CD8-positive, alpha-beta memory T cell (primary cell): Measurements from ENCODE around the gene ANO6. TPM values are rescaled to one million over a fixed set of nuclear protein-coding genes. Genes with fewer than 3 reads are reported as not detected.

Experiments
- CTCF ChIA-PET: fragments of 350-600 bp; sonication (Branson Sonifier 250); formaldehyde crosslinking; loops from one replicate; lab custom pipeline; 2021; ENCODE audit warnings: antibody characterized with exemption; lab: Charles Lee
- POLR2A ChIA-PET: fragments of 350-600 bp; sonication (Branson Sonifier 250); formaldehyde crosslinking; loops from one replicate; lab custom pipeline; 2021; ENCODE audit warnings: antibody characterized with exemption; lab: Charles Lee
- DNase-seq, 5 donors: peaks; one replicate each; pipeline versions ENCODE4 v3.0.0 to v3.0.0-alpha.2; 2020 to 2022; ENCODE audit warnings: mixed read lengths in 1 of 5
- H3K27ac ChIP-seq: one replicate; pipeline ENCODE4 v1.7.0; 2013; ENCODE audit warnings: low read depth, mild to moderate bottlenecking, low read length, moderate library complexity
- H3K27me3 ChIP-seq: 2 replicates; pipeline ENCODE4 v1.7.0; 2013; ENCODE audit warnings: low read length, mild to moderate bottlenecking; ENCODE audit not compliant: insufficient read depth, poor library complexity, severe bottlenecking
- H3K36me3 ChIP-seq: 2 replicates; pipeline ENCODE4 v1.7.0; 2013; ENCODE audit warnings: mild to moderate bottlenecking, low read length, moderate library complexity; ENCODE audit not compliant: insufficient read depth
- H3K4me1 ChIP-seq: 2 replicates; pipeline ENCODE4 v1.7.0; 2013; ENCODE audit warnings: mild to moderate bottlenecking, low read length, moderate library complexity; ENCODE audit not compliant: insufficient read depth
- H3K4me3 ChIP-seq: 2 replicates; pipeline ENCODE4 v1.7.0; 2013; ENCODE audit warnings: mild to moderate bottlenecking, low read length
- H3K9me3 ChIP-seq: 2 replicates; pipeline ENCODE4 v1.7.0; 2013; ENCODE audit warnings: mild to moderate bottlenecking, low read length
- H3K27ac Mint-ChIP-seq, 8 donors: one replicate each; pipeline ENCODE4 v1.8.0; 2020 to 2021; ENCODE audit warnings: mixed read lengths in 8 of 8, mild to moderate bottlenecking in 6 of 8, inconsistent platforms in 3 of 8, moderate library complexity in 3 of 8
- H3K27me3 Mint-ChIP-seq, 2 donors: one replicate each; pipeline ENCODE4 v1.8.0; 2020 to 2021; ENCODE audit warnings: mixed read lengths in 2 of 2, mild to moderate bottlenecking in 1 of 2, moderate library complexity in 1 of 2
- H3K36me3 Mint-ChIP-seq, 3 donors: one replicate each; pipeline ENCODE4 v1.8.0; 2020 to 2021; ENCODE audit warnings: mixed read lengths in 3 of 3, inconsistent platforms in 1 of 3, mild to moderate bottlenecking in 1 of 3
- H3K4me1 Mint-ChIP-seq, 3 donors: one replicate each; pipeline ENCODE4 v1.8.0; 2020 to 2021; ENCODE audit warnings: mixed read lengths in 3 of 3, inconsistent platforms in 1 of 3, mild to moderate bottlenecking in 1 of 3
- H3K4me3 Mint-ChIP-seq, 7 donors: one replicate each; pipeline ENCODE4 v1.8.0; 2020 to 2021; ENCODE audit warnings: mixed read lengths in 7 of 7, mild to moderate bottlenecking in 6 of 7, moderate library complexity in 4 of 7, inconsistent platforms in 2 of 7
- H3K9me3 Mint-ChIP-seq, 5 donors: one replicate each; pipeline ENCODE4 v1.8.0; 2020 to 2022; ENCODE audit warnings: mixed read lengths in 5 of 5, mild to moderate bottlenecking in 3 of 5, moderate library complexity in 2 of 5, inconsistent platforms in 1 of 5
- polyA plus RNA-seq: library from polyadenylated mRNA; unstranded; fragments of 300-500 nt; fragmentation: Illumina TruSeq; gene quantifications from one replicate; pipeline ENCODE4 v1.2.3, GENCODE V29; 2021
- total RNA-seq, 2 experiments: library from RNA; stranded (reverse); gene quantifications; one replicate each; pipeline ENCODE4 v1.2.3, GENCODE V29; 2021

The ANO6 gene
- total and polyA plus RNA-seq, 3 experiments from 2014 or later: 19.7 to 26.1 (median 20.0) TPM

DNA sequence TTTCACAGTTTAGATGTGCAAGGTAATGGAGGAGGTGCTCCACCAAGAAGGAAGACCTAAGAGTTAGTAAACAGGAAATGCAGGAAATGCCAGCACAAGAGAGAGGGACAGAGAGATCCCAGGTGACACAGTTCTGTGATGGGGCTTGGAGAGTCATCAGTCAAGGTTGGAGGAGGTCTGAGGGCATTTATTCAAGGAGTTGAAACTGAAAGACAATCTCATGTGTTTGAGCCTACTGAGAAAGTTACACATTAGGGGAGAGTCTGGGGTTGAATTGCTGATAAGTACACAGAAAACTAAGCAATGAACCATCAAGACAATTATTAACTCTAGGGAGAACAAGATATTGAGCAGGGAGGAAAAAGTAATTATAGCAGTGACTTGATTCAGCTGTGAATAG is 138.5 kb downstream of the ANO6 start:
- DNase-seq: no peak
- Mint-ChIP-seq H3K27ac (peak overlapping the region in 7 of 8 donors; percentile 28 to 49 (median 43)), H3K4me3 (no peak overlapping the region), H3K9me3 (no peaks in the 10 kb centered on the region), H3K27me3 (no peaks in the 10 kb centered on the region), H3K36me3 (peaks cover 26 to 69% (median 51%) of the 10 kb centered on the region in 3 donors), H3K4me1 (peaks cover 8 to 17% (median 11%) of the 10 kb centered on the region in 3 donors)
- CTCF ChIA-PET: no interaction called here
- H3K27me3 ChIP-seq: no peaks in the 10 kb centered on the region
- POLR2A ChIA-PET: no interaction called here
- no peak overlapping the region for H3K27ac ChIP-seq
- no peaks in the 10 kb centered on the region for H3K36me3 ChIP-seq
- no peaks in the 10 kb centered on the region for H3K4me1 ChIP-seq
- H3K9me3 ChIP-seq: no peaks in the 10 kb centered on the region
- H3K4me3 ChIP-seq: no peak overlapping the region

DNA sequence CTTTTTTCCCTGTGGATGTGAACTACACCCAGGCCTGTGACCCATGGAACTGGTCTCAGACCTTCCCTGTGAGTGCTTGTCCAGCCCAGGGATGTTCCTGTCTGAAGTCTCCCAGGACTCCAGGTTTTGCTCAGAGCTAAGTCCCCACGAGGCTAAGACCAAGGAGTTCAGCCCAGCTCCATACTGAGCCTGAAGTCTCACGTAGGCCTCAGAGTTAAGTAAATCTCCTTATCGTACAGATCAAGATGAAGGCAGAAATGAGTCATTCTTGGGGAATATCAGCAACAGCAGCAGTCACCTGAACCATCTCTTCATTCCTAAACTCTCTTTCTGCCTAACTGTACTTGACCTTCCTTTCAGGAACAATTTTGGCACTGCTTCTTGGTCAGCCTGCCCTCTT is 139.8 kb downstream of the ANO6 start:
- CTCF ChIA-PET: no interaction called here
- POLR2A ChIA-PET: no interaction called here
- H3K27ac Mint-ChIP-seq: peak overlapping the region in 4 of 8 donors; percentile 23 to 82 (median 52)

DNA sequence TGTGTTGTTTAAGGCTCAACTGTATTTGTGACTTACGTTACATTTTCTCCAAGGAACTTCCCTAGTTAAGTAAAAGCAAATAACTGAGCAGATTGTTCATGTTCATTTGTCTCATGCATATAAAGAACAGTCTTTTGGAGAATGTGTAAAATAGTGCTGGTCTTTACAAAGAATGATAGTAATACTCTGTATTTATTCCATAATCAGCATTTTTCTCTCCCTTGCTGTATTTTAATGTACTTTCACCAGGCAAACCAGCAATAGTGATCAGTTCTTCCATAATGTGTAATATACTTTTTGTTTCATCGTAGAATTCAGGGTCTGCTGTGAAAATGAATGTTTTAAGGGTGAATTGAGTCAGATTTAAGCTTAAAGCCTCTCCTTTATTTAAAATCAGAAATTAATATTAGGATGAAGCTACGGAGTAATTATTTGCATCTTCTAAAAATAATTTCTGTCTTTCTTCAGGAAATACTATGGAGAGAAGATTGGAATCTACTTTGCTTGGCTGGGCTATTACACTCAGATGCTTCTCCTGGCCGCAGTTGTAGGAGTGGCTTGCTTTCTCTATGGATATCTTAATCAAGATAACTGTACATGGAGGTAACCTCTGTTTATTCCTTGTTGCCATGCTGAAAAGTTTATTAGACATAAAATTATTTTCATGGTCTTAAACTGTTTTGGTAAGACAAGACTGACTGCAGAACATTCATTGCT is 141.1 kb downstream of the ANO6 start:
- Mint-ChIP-seq H3K36me3 (peaks cover 33 to 65% (median 47%) of the 10 kb centered on the region in 3 donors), H3K4me3 (no peak overlapping the region), H3K27me3 (no peaks in the 10 kb centered on the region), H3K4me1 (peaks cover 8 to 17% (median 11%) of the 10 kb centered on the region in 3 donors), H3K27ac (peak overlapping the region in 2 of 8 donors; percentile 2 to 32), H3K9me3 (peaks cover 5 to 7% (median 6%) of the 10 kb centered on the region in 5 donors)
- Histone ChIP-seq H3K27ac (no peak overlapping the region), H3K4me1 (no peaks in the 10 kb centered on the region), H3K27me3 (no peaks in the 10 kb centered on the region), H3K36me3 (no peaks in the 10 kb centered on the region), H3K9me3 (no peaks in the 10 kb centered on the region), H3K4me3 (no peak overlapping the region)
- ChIA-PET CTCF (no interaction called here), POLR2A (no interaction called here)
- DNase-seq: no peak

More for the DNA sequence above, 139.8 kb downstream of the ANO6 start:
- peaks cover 8 to 17% (median 11%) of the 10 kb centered on the region in 3 donors for H3K4me1 Mint-ChIP-seq
- no peaks in the 10 kb centered on the region for H3K9me3 ChIP-seq
- H3K4me1 ChIP-seq: no peaks in the 10 kb centered on the region
- no peaks in the 10 kb centered on the region for H3K27me3 ChIP-seq
- no peaks in the 10 kb centered on the region for H3K27me3 Mint-ChIP-seq
- H3K27ac ChIP-seq: no peak overlapping the region
- H3K4me3 ChIP-seq: no peak overlapping the region
- peaks cover 35 to 68% (median 49%) of the 10 kb centered on the region in 3 donors for H3K36me3 Mint-ChIP-seq
- H3K4me3 Mint-ChIP-seq: no peak overlapping the region
- DNase-seq: no peak
- no peaks in the 10 kb centered on the region for H3K9me3 Mint-ChIP-seq
- no peaks in the 10 kb centered on the region for H3K36me3 ChIP-seq

DNA sequence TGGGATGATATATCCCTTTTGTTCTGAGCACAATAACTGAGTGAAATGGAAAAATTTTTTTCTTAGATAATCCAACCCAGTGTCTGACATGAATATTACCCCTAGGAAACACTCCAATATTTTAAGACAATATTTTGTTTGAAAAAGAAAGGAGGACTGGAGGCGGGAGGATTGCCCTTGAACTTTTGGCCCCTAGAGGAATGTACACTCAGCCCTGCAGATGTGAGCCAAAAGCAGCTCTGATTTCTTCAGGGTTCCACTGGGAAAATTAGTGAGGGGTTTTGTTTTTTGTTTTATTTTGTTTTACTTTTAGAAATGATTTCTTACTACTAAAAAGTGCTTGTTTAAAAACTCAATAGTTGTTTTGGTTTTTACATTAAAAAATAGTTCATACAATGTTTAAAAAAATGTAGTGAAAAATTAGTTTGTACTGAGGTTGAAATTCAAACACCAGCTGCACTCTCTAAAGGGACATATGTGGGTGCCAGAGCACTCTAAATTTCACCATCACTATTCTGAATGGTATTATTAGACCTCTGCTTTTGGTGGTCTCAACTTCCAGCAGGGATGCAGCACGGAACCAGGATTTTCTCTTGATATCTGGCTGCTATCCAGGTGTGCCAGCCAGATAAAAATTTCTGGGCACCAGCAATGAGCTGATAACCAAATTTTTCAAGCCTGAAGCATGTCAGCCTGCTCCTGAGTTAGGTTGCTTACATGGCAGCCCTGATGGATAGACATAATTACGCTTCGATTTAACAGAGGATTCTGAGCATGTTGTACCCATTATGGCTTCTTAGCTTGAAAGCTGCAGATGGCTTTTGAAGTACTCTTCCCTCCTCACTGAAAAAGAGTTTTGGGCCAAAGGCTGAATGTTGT is 141.9 kb downstream of the ANO6 start:
- CTCF ChIA-PET: no interaction called here
- Histone ChIP-seq H3K27ac (no peak overlapping the region), H3K9me3 (no peaks in the 10 kb centered on the region), H3K4me3 (no peak overlapping the region), H3K4me1 (no peaks in the 10 kb centered on the region), H3K36me3 (no peaks in the 10 kb centered on the region), H3K27me3 (no peaks in the 10 kb centered on the region)
- no peak overlapping the region for H3K4me3 Mint-ChIP-seq
- peaks cover 38 to 64% (median 45%) of the 10 kb centered on the region in 3 donors for H3K36me3 Mint-ChIP-seq
- POLR2A ChIA-PET: interaction anchor here (0.7 kb wide), 1 partner anchor 42 kb away, joined by 3 read pairs; no protein-coding TSS in a partner anchor
- no peak for DNase-seq
- peaks cover 11 to 14% (median 12%) of the 10 kb centered on the region in 5 donors for H3K9me3 Mint-ChIP-seq
- H3K4me1 Mint-ChIP-seq: peaks cover 8 to 15% (median 11%) of the 10 kb centered on the region in 3 donors
- no peak overlapping the region for H3K27ac Mint-ChIP-seq
- H3K27me3 Mint-ChIP-seq: no peaks in the 10 kb centered on the region

DNA sequence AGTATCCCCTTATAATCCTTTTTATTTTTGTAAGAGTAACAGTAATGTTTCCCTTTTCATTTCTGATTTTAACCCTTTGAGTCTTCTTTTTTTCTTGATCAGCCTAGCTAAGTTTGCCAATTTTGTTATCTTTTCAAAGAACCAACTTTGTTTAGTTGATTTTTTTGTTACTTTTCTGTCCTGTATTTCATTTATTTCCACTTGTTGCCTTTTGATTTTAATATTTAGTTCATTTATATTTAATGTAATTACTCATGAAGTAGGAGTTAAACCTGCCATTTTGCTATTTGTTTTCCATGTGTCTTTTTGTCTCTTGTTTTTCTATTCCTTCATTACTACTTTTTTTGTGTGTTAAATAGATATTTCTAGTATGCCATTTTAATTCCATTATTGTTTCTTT is 146.4 kb downstream of the ANO6 start:
- Mint-ChIP-seq H3K9me3 (peaks cover 23 to 39% (median 34%) of the 10 kb centered on the region in 5 donors), H3K4me1 (no peaks in the 10 kb centered on the region), H3K36me3 (peaks cover 49 to 75% (median 68%) of the 10 kb centered on the region in 3 donors), H3K27ac (no peak overlapping the region), H3K4me3 (no peak overlapping the region), H3K27me3 (no peaks in the 10 kb centered on the region)
- Histone ChIP-seq H3K4me1 (no peaks in the 10 kb centered on the region), H3K27ac (no peak overlapping the region), H3K9me3 (peaks cover 9% of the 10 kb centered on the region), H3K36me3 (no peaks in the 10 kb centered on the region), H3K27me3 (no peaks in the 10 kb centered on the region), H3K4me3 (no peak overlapping the region)
- ChIA-PET POLR2A (no interaction called here), CTCF (no interaction called here)
- no peak for DNase-seq

DNA sequence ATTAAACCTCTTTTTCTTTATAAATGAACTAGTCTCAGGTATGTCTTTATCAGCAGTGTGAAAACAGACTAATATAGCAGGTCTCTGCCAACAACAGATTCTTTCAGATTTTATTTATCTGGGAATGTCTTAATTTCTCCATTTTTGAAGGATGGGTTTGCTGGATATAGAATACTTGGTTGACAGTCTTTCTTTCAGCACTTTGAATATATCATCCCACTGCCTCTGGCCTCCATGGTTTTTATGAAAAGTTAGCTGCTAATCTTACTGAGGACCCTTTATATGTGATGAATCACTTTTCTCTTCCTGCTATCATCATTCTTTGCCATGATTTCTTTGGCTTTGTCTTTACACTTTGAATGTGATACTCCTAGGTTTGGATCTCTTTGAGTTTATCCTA is 148.0 kb downstream of the ANO6 start:
- Mint-ChIP-seq H3K27me3 (no peaks in the 10 kb centered on the region), H3K9me3 (peaks cover 23 to 39% (median 34%) of the 10 kb centered on the region in 5 donors), H3K4me1 (no peaks in the 10 kb centered on the region), H3K27ac (peak overlapping the region in 2 of 8 donors; percentile 39 to 40), H3K4me3 (no peak overlapping the region), H3K36me3 (peaks cover 49 to 81% (median 69%) of the 10 kb centered on the region in 3 donors)
- peaks cover 3% of the 10 kb centered on the region for H3K36me3 ChIP-seq
- no peak overlapping the region for H3K27ac ChIP-seq
- no peak overlapping the region for H3K4me3 ChIP-seq
- no peaks in the 10 kb centered on the region for H3K27me3 ChIP-seq
- no peak for DNase-seq
- ChIA-PET CTCF (no interaction called here), POLR2A (no interaction called here)
- peaks cover 9% of the 10 kb centered on the region for H3K9me3 ChIP-seq
- no peaks in the 10 kb centered on the region for H3K4me1 ChIP-seq

DNA sequence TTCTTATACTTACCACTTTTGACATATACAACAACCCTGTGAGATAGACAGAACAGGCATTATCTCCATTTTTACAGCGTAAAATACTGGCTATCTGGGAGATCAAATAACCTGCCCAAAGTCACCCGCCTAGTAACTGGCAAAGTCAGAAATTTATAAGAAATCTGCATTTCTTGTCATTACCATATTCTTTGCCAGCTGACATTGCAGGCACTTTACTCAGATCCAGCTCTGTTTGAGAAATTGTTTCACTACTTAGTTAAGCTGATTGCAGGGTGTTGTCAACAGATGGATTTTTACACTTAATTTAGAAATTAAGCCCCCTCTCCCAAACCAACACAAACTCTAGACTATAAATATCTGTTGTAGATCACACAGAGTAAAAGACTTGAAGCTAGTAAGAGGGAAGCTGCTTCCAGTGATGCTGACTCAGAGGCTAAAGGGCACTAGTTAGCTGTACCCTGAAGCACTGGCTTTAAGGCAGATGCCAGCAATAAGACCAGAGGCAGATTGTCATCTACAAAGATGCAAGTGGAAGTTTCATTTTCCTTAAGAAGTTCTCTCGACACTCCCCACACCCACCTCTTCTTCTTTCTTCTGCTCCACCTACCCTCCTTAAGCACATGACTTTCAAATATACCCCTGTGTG is 153.1 kb downstream of the ANO6 start:
- peaks cover 34 to 52% (median 50%) of the 10 kb centered on the region in 3 donors for H3K36me3 Mint-ChIP-seq
- peaks cover 7 to 16% (median 15%) of the 10 kb centered on the region in 5 donors for H3K9me3 Mint-ChIP-seq
- no peak for DNase-seq
- no peak overlapping the region for H3K4me3 ChIP-seq
- H3K4me1 ChIP-seq: no peaks in the 10 kb centered on the region
- H3K9me3 ChIP-seq: peaks cover 5% of the 10 kb centered on the region
- peaks cover 9% of the 10 kb centered on the region for H3K36me3 ChIP-seq
- no peak overlapping the region for H3K27ac ChIP-seq
- no peak overlapping the region for H3K4me3 Mint-ChIP-seq
- no peaks in the 10 kb centered on the region for H3K27me3 ChIP-seq
- H3K4me1 Mint-ChIP-seq: no peaks in the 10 kb centered on the region
- no peak overlapping the region for H3K27ac Mint-ChIP-seq
- ChIA-PET CTCF (no interaction called here), POLR2A (no interaction called here)
- H3K27me3 Mint-ChIP-seq: no peaks in the 10 kb centered on the region
